HG03460 (cell line): ENCODE data around the gene PUSL1.

ENCODE experiments used
- ATAC-seq: cut with Tn5 transposase; IDR thresholded peaks from one replicate; pipeline ENCODE4 v1.9.1; 2021; ENCODE audit not compliant: unreplicated experiment

The PUSL1 gene

DNA sequence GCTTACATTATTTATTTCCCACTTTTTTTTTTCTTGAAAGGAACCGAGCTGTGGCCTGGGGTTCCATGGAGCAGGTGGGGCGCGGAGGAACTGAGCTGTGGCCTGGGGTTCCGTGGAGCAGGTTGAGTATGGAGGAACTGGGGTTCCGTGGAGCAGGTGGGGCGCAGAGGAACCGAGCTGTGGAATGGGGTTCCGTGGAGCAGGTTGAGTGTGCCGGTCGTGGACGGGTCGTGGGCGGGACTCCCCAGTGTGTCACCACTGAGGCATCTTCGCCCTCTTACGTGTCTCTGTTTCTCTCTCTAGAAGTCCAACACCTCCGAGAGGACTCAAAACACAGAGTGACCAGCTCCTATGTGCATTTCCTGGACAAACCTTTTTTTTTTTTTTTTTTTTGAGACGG lies 29.4 kb upstream of the PUSL1 start:
- no peak for ATAC-seq

DNA sequence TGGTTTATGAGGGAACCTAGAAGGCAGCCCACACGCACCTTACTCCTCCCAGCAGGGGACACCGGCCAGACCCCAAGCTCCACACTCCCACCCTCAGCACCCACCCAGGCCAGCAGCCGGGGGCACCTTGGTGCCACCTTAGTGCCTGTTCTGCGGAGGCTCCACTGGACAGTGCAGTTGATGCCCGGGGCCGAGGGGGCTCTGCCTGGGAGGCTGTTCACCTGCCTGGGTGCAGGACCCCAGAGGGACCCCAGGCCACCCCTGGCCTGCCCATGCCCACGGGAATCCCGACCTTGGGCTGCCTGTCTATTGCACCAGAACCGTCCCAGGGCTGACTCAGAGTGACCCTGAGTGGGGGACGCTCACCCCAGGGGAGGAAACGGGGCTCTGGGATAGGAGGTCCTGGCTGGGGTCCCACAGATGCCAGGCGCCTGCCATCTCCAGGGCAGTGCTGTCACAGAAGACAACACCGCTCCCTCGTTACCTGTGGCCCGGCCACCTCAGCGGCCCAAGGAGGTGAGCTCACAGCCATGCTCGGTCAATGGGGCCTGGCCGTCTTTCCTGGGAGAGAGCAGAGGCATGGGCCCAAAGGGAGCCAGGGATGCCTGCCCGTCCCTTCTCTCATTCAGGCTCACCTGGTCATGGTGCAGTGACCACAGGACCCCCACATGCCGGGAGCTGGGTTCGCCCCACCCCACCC lies 27.5 kb upstream of the PUSL1 start:
- no peak for ATAC-seq

- ATAC-seq: no peak
Observed at GRCh38 chr1:1281533-1282321, 26.7 kb upstream of the PUSL1 start.

- no peak for ATAC-seq
Observed at GRCh38 chr1:1282998-1283397, 25.4 kb upstream of the PUSL1 start.

- ATAC-seq: no peak
Observed at GRCh38 chr1:1283821-1284220, 24.6 kb upstream of the PUSL1 start.

- ATAC-seq: no peak
Observed at GRCh38 chr1:1284221-1285101, 23.9 kb upstream of the PUSL1 start.

DNA sequence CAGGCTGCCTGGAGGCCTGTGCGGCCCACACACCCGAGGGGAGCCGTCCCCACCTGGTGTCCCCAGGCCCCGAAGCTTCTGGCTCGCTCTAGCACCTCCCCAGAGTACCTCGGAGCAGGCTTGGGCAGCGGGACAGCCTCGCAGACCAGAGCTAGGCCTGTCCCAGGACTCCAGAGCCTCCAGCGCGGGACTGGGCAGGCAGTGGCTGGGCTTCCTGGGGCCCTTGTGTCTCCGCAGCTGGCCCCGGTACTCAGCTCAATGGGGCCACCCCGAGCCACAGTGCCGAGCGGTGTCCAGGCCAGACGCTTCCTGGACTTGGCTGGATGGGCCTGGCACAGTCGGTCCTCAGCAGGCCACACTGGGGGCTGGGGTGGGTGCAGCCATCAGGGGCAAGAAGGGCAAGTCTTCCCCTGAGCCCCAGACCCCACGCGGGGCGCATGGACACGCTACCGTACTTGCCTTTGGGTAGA lies 23.3 kb upstream of the PUSL1 start:
- no peak for ATAC-seq

DNA sequence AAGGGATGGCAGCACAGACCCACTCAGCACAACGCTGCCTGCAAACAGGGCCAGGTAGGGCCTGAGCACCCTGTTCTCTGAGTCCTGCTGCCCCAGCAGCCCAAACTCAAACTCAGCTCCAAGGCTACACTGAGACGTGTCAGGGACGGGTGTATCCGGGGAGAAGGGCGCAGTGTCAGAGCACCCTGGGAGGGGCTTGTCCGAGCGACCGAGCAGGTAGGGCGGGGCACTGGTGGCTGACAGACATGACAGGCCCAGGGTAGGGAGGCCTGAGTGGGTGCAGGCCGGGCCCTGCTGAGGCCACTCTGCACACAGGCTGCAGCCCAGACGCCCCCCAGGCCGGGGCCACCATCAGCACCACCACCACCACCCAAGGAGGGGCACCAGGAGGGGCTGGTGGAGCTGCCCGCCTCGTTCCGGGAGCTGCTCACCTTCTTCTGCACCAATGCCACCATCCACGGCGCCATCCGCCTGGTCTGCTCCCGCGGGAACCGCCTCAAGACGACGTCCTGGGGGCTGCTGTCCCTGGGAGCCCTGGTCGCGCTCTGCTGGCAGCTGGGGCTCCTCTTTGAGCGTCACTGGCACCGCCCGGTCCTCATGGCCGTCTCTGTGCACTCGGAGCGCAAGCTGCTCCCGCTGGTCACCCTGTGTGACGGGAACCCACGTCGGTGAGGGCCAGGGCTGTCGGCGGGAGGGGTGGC lies 22.6 kb upstream of the PUSL1 start:
- ATAC-seq: no peak

GRCh38 chr1:1286313-1287261 lies 21.8 kb upstream of the PUSL1 start:
- no peak for ATAC-seq

GRCh38 chr1:1287288-1288110 lies 20.9 kb upstream of the PUSL1 start:
- no peak for ATAC-seq

GRCh38 chr1:1290238-1290731 lies 18.1 kb upstream of the PUSL1 start:
- ATAC-seq: no peak

DNA sequence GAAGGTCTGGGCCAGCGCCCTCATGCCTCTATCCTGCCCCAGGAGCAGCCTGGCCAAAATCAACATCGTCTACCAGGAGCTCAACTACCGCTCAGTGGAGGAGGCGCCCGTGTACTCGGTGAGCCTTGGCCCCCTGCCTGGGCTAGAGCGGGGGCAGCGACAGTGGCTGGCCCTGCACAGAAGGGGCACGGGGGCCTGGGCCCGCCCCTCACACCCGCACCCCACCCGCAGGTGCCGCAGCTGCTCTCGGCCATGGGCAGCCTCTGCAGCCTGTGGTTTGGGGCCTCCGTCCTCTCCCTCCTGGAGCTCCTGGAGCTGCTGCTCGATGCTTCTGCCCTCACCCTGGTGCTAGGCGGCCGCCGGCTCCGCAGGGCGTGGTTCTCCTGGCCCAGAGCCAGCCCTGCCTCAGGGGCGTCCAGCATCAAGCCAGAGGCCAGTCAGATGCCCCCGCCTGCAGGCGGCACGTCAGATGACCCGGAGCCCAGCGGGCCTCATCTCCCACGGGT lies 17.3 kb upstream of the PUSL1 start:
- ATAC-seq: no peak

- ATAC-seq: peak; percentile 42
Observed at GRCh38 chr1:1291548-1292441, 16.6 kb upstream of the PUSL1 start.

DNA sequence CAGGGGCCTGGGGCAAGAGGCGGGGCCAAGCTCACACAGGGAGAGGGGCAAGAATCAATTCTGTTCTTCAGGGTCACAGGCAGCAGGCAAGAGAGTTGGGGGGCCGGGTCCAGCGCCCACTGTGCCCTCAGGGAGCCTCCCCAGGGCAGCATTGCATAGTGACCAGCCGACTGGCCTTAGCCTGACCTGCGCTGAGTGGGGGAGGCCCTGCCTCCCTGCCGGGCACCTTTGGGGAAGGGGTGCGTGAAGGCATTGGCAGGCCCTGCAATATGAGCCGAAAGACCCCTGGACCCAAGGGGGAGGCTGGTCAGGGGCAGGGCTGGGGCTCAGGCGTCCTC lies 16.0 kb upstream of the PUSL1 start:
- no peak for ATAC-seq

DNA sequence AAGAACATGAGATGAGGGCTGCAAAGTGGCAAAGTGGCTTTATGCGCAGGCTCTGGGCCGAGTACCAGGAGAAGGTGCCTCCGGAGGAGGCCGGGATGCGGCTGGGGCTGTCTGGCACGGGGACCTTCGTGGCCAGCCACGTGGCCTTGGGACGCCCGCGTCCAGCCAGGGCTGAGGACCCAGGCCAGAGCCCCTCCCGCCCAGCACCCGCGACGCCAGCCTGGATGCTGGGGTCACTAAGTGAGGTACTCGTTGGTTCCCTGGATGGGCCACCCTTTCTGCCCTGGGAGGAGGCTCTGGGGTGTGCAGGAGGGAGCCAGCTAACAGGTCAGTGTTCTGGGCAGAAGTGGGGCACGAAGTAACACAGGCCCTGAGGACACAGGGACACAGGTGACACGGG lies 15.5 kb upstream of the PUSL1 start:
- no peak for ATAC-seq

GRCh38 chr1:1293263-1294249 lies 14.8 kb upstream of the PUSL1 start:
- no peak for ATAC-seq
